GM19193 (cell line): ENCODE results near the gene ARHGAP5.

Experiments used
- POLR2A ChIP-seq: IDR thresholded peaks from 4 replicates; pipeline ENCODE4 v1.6.1; 2011; ENCODE audit not compliant: insufficient read depth, insufficient read length; ENCODE audit errors: extremely low read depth

The ARHGAP5 gene

GRCh38 chr14:32077081-32078022 lies at the start of gene ARHGAP5:
TSS of gene ARHGAP5 (plus strand) at chr14:32077304. CDS start at chr14:32090670, 13,366 bp downstream.
- no peak for TF ChIP-seq POLR2A

DNA sequence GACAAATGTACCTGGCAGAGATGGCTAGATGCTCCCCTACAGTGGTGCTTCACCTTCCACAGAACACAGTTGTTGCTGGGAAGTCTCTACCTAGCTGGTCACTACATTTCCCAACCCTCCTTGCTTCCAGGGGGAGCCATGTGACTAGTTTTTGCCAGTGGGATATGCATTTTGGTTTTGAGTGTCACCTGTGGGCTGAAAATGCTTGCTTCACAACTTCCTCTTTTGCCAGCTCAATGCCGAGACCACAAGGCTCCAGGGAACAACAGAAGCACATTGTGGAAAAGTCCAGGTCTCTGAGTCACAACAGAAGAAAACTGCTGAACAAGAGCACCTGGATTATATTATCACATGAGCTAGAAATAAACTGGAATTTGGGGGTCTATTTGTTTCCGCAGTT lies 48.5 kb upstream of the ARHGAP5 start:
- TF ChIP-seq POLR2A = no peak

DNA sequence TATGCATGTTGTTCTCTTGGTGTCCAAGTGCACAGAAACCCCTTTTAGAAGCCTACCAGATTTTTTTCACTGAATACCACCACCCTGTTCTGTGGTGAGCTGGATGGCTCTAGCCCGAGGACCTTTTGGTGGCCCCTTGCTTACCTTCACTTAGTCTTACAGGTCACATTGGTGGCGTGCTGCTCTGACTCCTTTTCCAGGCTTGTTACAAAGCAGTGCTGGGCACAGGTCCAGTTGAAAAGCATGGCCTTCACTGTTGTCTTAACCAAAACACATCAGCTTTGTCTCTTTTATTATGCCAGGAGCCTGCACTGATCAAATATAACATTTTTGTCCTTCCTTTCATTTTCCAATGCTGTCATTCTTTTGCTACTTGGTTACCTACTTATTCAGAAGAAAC lies 43.6 kb upstream of the ARHGAP5 start:
- TF ChIP-seq POLR2A = no peak

DNA sequence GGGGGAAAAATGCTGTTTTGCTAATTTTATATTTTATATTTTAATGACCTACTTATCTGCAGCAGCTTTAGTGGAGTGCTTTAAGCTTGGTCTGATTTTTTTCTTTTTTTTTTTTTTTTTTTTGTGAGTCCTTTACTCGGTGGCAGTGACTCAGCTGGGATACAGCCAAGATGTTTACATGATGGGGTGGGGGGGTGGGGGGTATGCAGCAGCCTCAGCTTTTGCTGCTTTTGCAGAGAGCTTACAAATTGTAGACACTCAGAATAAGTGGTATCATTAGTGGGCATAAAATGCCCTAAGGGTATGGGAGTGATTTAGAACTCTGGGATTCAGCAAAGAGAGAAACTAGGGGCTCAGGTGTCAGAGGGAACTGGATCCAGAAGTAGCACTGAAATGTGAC lies 38.2 kb upstream of the ARHGAP5 start:
- no peak for TF ChIP-seq POLR2A

- no peak for TF ChIP-seq POLR2A
These were observed 37.6 kb upstream of the ARHGAP5 start for GRCh38 chr14:32039401-32040030.

DNA sequence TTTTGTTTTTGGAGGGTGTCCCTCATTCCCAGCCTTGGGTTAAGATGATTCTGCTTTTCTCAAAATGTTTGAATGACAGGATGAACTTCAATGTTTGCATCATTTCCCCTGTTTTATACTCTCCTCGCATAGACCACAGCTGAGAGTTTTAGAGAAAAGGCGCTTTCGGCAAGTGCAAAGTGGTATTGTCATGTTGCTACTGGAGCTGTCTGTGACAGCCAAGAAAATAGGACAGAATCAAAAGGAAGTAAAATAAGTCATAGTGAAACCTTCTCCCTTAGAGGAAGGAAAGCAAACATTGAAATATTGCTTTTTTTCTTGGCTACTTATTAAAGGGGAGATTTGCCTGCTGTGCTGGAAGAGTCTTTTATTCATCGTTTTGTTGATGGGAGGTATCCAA lies 33.5 kb upstream of the ARHGAP5 start:
- TF ChIP-seq POLR2A = no peak

GRCh38 chr14:32044454-32044853 lies 32.6 kb upstream of the ARHGAP5 start:
- no peak for TF ChIP-seq POLR2A

DNA sequence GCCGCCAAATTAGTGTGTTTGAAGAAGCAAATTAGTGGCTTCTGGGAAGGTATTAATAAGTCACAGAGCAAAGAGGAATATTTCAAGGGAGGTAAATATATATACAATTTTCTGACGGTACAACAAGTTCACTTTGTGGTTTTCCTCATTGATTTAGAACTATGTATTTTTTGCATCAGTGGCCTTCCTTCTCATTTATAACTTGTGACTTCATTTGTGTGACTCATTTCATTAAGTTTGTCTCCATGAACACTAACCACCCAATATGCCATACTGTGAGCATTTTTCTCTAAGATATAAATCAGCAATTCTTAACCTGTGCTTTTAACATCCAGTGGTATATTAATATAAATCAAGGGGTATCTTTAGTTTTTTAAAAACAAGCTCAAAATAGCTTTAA lies 29.3 kb upstream of the ARHGAP5 start:
- TF ChIP-seq POLR2A = no peak

DNA sequence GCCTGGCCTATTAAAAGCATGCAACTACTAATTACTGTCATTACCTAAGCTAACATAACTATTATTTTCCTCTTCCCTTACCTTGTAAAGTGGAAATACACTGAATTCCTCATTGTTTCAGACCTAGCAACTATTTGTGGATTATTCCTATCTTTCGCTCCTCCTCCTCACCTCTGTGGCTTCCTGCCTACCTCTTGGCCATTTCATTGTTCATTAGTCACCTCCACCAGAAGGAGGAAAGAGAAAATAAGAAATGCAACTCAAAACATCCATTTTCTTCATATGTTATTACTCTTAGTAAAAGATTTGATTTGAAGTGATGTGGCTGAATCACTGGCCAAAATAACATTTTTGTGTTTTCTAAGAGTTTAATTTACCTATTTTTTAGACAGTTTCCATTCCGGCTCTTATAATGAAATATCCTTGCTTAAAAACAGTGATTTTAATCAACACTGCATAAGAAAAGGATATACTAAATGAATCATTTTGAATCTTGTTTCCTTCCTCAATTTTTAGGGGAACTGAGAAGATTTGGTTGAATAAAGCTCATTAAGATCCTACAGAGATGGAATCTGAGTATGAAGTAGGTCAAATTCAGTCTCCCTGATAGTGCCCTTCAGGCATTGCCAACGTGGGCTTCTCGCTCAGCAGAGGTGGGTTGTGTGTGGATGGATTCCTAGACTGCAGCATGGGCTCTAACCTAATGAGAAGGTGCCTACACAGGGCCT lies 27.6 kb upstream of the ARHGAP5 start:
- TF ChIP-seq POLR2A = no peak

GRCh38 chr14:32050878-32051277 lies 26.2 kb upstream of the ARHGAP5 start:
- TF ChIP-seq POLR2A = no peak

DNA sequence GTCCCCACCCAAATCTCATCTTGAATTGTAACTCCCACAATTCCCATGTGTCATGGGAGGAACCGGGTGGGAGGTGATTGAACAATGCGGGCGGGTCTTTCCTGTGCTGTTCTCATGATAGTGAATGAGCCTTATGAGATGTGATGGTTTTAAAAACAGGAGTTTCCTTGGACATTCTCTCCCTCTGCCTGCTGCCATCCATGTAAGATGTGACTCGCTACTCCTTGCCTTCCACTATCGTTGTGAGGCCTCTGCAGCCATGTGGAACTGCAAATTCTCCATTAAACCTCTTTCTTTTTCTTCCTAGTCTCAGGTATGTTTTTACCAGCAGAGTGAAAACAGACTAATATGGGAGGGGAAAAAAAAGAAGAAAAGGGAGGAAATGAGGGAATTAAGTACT lies 22.6 kb upstream of the ARHGAP5 start:
- no peak for TF ChIP-seq POLR2A

GRCh38 chr14:32055175-32055574 lies 21.9 kb upstream of the ARHGAP5 start:
- TF ChIP-seq POLR2A = no peak

DNA sequence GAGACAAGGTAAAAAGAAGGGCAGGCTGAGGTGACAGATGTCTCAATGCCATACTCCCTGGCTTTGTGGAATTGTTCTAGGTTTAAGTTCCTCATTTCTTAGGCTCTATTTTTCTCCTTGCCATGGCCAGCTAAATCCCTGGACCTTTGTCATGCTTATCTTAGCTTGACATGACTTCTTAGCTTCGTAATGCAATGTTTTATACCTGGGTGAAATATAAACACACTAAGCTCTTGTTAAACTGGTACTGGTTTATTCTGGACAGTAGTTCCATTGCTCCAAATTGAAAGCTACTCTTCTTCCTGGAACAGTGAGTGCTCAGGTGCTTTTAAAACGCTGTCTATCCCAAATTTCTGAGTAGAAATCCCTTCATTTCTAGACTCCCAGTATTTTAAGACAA lies 17.4 kb upstream of the ARHGAP5 start:
- TF ChIP-seq POLR2A = no peak

DNA sequence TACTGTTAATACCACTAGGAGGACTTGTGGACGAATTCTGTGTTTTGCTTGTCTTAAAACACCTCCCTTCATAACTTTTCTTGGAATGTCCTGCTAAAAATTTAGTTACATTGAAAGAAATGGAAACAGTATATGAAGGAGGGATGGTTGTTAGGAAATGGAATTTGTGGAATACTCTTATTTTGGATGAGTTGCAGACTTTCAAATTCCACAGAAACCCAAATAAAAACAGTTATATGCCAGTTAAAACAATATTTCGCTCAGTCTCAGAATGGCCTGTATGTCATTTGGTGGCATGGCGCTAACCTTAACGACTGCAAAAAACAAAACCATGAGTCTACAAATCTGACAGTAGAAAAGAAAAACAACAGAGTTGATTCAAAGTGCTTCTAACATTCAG lies 12.2 kb upstream of the ARHGAP5 start:
- TF ChIP-seq POLR2A = no peak

DNA sequence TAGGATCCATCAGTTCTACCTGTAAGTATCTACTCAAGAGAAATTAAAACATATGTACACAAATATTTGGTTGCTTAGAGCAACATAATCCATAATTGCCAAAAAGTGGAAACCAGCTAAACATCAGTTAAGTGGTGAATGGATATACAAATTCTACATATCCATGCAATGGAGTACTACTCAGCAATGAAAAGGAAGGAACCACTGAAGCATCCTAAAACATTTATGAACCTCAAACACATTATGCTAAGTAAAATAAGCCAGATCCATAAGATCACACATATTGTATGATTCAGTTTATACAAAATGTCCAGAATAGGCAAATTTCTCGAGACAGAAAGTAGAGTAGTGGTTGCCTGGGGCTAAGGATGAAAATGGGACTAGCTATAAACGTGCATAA lies 8.4 kb upstream of the ARHGAP5 start:
- no peak for TF ChIP-seq POLR2A
